Measurements from ENCODE around the gene C19orf73. TPM values are rescaled to one million over a fixed set of nuclear protein-coding genes. Genes with fewer than 3 reads are reported as not detected.

The C19orf73 gene
- total RNA-seq, 1 experiment from 2014 or later: 2.2 TPM

GRCh38 chr19:49150106-49150943 lies 31.4 kb upstream of the C19orf73 start:
- ATAC-seq (peak; percentile 39), DNase-seq (ENCODE audit: low read depth, low spot score) (peak; percentile 76)
- Histone ChIP-seq H3K9me2 (ENCODE audit: insufficient read depth) (no peaks in the 10 kb centered on the region), H3K4me2 (ENCODE audit: low read length) (peak overlapping the region; percentile 99), H3K9ac (ENCODE audit: low read length) (peak overlapping the region; percentile 98), H3K4me1 (ENCODE audit: control insufficient read depth in 1 of 2, insufficient read depth in 2 of 2, low read length in 2 of 2) (peaks cover 25 to 55% of the 10 kb centered on the region in 2 experiments), H3K4me3 (replicated peaks in 1 of 2; ENCODE audit: low read depth in 1 of 2, low read length in 2 of 2) (peak overlapping the region; percentile 90 to 95), H2AFZ (ENCODE audit: low read depth, low read length, poor library complexity, severe bottlenecking) (no peak overlapping the region), H3K79me2 (ENCODE audit: insufficient read depth, low read length) (no peaks in the 10 kb centered on the region), H4K20me1 (ENCODE audit: insufficient read depth) (no peaks in the 10 kb centered on the region), H3K27me3 (ENCODE audit: insufficient read depth, low read length) (no peaks in the 10 kb centered on the region), H3K36me3 (ENCODE audit: control insufficient read depth in 1 of 2, insufficient read depth in 2 of 2, low read length in 2 of 2) (no peaks in the 10 kb centered on the region), H3K9me3 (ENCODE audit: control insufficient read depth in 1 of 2, insufficient read depth in 1 of 2, low read depth in 1 of 2, low read length in 2 of 2) (no peaks in the 10 kb centered on the region), H3K27ac (ENCODE audit: low read depth, low read length) (peak overlapping the region; percentile 94)
- POLR2A ChIA-PET: interaction anchor here (0.8 to 2.3 kb wide), 7 partner anchors 15 to 58 kb away, joined by 3 to 9 read pairs (median 4); partner anchors contain the start of gene LIN7B
- RAD21 ChIA-PET (ENCODE audit: low non-redundant PET in 1 of 2, low total read pairs in 2 of 2, uncharacterized antibody in 2 of 2, unreplicated experiment in 2 of 2): interaction anchor here in 1 of 2 experiments (0.7 kb wide), 1 partner anchor 91 kb away, joined by 3 read pairs; no protein-coding TSS in a partner anchor
- CTCF ChIA-PET: interaction anchor here (0.6 to 3.0 kb wide), 5 partner anchors 14 to 531 kb away, joined by 3 to 17 read pairs (median 5); partner anchors contain the start of genes GYS1 and RUVBL2
- BruUV-seq (replicated peaks): TSS peak; percentile 85
- intact Hi-C loops (cut with micrococcal nuclease): no loop called here
- peak; percentile 72; the same call in 1 of the 2 replicates for TF ChIP-seq SP1 (IDR thresholded peaks at IDR 0.05; ENCODE audit: low read depth)
- TF ChIP-seq SRF (IDR thresholded peaks at IDR 0.05; ENCODE audit: low read depth): no peak
- TF ChIP-seq ATF3 (IDR thresholded peaks at IDR 0.05): no peak
- no peak for TF ChIP-seq TCF7L2 (IDR thresholded peaks at IDR 0.05; ENCODE audit: borderline replicate concordance, extremely low read depth, insufficient read depth, insufficient read length)
- TF ChIP-seq SIN3A (IDR thresholded peaks at IDR 0.05; ENCODE audit: low read depth): peak; percentile 70; the same call in 1 of the 2 replicates
- no peak for TF ChIP-seq REST (IDR thresholded peaks at IDR 0.05; ENCODE audit: low read depth)
- peak; percentile 65; the same call in 1 of the 2 replicates for TF ChIP-seq ZFX (IDR thresholded peaks at IDR 0.05)
- TF ChIP-seq POLR2A (IDR thresholded peaks at IDR 0.05; ENCODE audit: borderline replicate concordance, extremely low read depth, insufficient read depth, insufficient read length): peak; percentile 50
- no peak for TF ChIP-seq ELF1 (IDR thresholded peaks at IDR 0.05; ENCODE audit: borderline replicate concordance, low read depth)
- no peak for TF ChIP-seq EZH2 (IDR thresholded peaks at IDR 0.05)
- no peak for TF ChIP-seq ZNF274 (IDR thresholded peaks at IDR 0.05; ENCODE audit: low read depth, low read length)
- TF ChIP-seq CTCF (IDR thresholded peaks at IDR 0.05 in 2 of 3, conservative IDR thresholded peaks at IDR 0.05 in 1 of 3; ENCODE audit: borderline replicate concordance in 1 of 3, insufficient read depth in 1 of 3, low read depth in 2 of 3, low read length in 2 of 3): no peak
- TF ChIP-seq MAX (IDR thresholded peaks at IDR 0.05): peak; percentile 71
- TF ChIP-seq YY1 (IDR thresholded peaks at IDR 0.05; ENCODE audit: extremely low read depth, insufficient replicate concordance, low read depth, low read length): peak; percentile 24
- TF ChIP-seq RAD21 (IDR thresholded peaks at IDR 0.05; ENCODE audit: low read depth): no peak
- no peak for TF ChIP-seq FOSL1 (IDR thresholded peaks at IDR 0.05; ENCODE audit: low read depth)
- no peak for TF ChIP-seq ZBTB33 (IDR thresholded peaks at IDR 0.05; ENCODE audit: extremely low read depth, insufficient replicate concordance, low read length)
